GM12873 (cell line): ENCODE measurements around the gene STON2.

Experiments
- TF ChIP-seq, protein P1 (sequence below): IDR thresholded peaks from 2 replicates; pipeline ENCODE4 v1.5.1; 2012; ENCODE audit warnings: low read depth, mild to moderate bottlenecking, moderate library complexity, low read length, control low read depth; ENCODE audit not compliant: insufficient read depth; ENCODE audit errors: missing control alignments

Gene STON2

DNA sequence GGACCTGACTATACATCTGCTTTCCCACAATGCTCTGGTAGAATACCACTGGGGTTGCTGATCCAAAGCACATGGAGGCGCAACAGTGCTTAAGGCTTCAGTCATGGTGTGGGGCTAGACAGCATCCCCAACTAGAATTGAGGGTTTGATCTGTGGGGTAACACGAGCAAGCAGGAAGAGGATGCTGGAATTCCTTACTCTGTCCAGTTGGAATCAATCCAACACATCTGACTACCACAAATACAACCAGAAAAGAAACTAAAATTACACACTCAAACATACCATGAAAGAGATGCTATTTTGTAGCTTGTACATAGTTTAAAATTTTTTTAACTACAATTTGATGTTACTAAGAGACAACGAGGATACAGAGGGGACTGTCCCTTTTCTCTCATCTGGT, 138.9 kb downstream of the STON2 start:
- TF ChIP-seq, protein P1, sequence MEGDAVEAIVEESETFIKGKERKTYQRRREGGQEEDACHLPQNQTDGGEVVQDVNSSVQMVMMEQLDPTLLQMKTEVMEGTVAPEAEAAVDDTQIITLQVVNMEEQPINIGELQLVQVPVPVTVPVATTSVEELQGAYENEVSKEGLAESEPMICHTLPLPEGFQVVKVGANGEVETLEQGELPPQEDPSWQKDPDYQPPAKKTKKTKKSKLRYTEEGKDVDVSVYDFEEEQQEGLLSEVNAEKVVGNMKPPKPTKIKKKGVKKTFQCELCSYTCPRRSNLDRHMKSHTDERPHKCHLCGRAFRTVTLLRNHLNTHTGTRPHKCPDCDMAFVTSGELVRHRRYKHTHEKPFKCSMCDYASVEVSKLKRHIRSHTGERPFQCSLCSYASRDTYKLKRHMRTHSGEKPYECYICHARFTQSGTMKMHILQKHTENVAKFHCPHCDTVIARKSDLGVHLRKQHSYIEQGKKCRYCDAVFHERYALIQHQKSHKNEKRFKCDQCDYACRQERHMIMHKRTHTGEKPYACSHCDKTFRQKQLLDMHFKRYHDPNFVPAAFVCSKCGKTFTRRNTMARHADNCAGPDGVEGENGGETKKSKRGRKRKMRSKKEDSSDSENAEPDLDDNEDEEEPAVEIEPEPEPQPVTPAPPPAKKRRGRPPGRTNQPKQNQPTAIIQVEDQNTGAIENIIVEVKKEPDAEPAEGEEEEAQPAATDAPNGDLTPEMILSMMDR: no peak

DNA sequence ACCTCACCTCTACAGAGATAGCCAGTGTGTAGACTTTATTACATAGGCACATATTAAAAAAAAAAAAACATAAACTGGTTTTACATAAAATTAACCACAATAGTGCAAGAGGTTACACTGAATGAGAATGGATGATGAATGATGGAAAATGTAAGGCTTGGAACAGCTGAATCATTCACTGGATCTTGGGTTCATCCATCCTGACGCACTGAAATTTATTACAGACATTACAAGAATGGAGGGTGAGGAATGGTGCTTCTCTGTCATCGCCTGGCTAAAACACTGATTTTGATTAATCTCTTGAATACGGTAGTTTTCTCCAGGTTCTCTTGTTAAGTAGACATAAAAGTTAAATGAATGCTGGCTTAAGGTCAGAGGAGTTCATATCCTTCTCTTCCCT, 139.4 kb downstream of the STON2 start:
- TF ChIP-seq, protein P1: no peak

DNA sequence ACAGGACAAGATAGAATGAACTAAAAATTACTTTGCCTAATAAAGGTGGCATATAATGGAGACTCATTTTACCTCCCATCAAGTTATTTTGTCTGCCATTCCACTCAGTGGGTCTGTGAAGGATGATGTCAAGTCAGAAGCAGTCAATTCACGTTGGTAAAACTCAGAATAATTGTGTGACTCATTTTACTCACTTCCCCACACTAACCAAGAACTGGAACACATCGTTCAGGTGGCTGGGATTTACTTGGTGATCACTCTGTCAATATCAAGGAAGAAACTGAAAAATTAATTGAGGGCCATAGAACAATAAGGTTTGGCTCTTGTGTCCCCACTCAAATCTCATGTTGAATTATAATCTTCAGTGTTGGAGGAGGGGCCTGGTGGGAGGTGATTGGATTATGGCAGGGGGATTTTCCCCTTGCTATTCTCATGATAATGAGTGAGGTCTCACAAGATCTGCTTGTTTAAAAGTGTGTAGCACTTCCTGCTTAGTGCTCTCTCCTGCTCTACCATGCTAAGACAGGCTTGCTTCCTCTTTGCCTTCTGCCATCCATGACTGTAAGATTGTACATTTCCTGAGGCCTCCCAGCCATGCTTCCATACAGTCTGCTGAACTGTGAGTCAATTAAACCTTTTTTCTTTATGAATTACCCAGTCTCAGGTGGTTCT, 143.7 kb downstream of the STON2 start:
- TF ChIP-seq, protein P1: no peak

DNA sequence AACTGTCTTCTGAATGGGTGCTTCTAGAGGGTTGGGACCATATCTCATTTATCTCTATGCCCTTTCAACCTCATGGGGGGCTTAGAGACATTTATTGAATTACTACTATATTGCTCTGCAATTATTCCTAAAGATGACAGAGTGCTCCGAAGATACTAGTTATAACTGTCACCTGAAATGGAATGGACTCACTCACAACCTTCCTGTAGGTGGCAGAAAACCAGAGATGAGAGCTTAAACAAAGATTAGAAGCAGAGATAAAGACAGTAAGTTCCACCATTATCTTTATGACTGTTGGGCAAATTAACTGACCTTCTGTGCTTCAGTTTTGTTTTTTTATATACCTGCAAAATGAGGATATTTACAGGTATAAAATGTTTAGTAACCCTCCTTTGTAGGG, 147.8 kb downstream of the STON2 start:
- TF ChIP-seq, protein P1: no peak

DNA sequence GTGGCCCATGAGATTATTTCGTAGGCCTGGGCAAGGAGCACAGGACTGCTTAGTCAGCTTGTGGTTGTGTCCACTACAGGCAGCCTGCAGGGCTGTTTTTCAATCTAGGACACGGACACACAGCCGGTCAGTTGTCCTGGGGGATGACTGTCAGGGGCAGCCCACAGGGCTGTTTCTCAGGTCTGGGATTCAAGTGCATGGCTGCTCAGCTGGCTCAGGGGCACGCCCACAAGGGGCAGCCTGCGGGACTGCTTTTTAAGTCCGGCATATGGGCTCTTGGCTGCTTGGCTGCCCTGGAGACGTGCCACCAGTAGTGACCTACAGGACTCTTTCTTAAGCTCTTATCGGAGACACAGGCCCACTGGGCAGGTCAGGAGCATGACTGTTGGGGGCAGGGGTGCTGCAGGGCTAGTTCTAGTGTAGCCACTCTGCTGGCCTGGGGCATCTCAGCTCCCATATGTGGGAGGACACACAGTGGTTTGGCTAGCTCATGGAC, 152.8 kb downstream of the STON2 start:
- TF ChIP-seq, protein P1: no peak

DNA sequence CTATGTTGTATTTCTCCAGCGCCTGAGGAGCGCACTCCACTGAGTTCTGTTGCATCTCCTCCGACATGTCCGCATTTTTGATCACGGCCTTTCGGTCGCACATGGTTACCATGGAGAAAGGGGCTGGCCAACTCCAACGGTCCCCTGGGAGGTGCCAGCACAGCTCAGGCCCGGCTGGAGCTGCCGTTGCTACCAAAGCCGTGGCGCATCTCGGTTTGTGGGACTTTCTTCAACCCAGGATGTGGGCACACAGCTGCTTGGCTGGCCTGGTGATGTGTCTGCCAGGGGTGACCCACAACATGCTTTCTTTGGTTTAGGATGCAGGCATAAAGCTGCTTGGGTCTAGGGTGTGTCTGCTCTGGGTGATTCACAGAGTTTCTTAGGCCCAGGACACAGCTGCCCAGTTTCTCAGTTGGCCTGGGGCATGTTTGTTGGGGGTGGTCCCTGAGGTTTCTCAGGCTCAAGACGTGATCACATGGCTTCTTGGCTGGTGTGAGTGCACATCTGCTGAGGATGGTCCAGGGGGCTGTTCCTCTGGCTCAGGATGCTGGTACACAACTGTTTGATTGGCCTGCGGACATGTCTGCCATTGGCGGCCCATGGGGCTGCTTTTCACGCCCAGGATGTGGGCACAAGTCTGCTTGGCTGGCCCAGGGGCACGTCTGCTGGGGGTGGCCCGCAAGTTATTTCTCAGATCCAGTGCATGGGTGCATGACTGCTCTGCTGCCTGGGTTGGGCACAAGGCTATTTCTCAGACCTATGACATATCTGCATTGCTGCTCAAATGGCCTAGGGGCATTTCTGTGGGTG, 153.5 kb downstream of the STON2 start:
- TF ChIP-seq, protein P1: no peak

DNA sequence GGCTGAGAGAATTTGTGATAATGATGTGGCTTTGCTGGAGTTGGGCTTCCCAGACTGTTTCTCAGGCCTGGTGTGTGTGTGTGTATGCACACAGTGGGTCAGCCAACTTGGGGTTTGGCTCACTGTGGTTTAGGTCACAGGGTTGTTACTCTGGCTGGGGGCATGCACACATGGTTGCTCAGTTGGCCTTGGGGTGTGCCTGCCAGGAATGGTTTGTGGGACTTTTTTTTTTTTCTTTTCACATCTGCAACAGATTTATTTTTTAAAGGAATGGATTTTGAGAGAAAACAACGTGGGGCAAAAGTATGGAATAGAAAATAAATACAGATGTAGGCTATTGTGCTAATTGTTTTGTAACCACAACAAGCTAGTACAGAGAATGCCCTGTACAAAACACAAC, 154.4 kb downstream of the STON2 start:
- TF ChIP-seq, protein P1: no peak
